GM21737 (cell line): ENCODE measurements around the gene NUDT21.
"Not testable (repeated sequence)": the region's sequence is repeated elsewhere in the genome, so short reads cannot be mapped to it uniquely, and the experiment has no call there.

Source experiments
- ATAC-seq: cut with Tn5 transposase; IDR thresholded peaks from one replicate; pipeline ENCODE4 v1.9.1; 2021; ENCODE audit warnings: mild to moderate bottlenecking, moderate library complexity; ENCODE audit not compliant: unreplicated experiment

The NUDT21 gene

DNA sequence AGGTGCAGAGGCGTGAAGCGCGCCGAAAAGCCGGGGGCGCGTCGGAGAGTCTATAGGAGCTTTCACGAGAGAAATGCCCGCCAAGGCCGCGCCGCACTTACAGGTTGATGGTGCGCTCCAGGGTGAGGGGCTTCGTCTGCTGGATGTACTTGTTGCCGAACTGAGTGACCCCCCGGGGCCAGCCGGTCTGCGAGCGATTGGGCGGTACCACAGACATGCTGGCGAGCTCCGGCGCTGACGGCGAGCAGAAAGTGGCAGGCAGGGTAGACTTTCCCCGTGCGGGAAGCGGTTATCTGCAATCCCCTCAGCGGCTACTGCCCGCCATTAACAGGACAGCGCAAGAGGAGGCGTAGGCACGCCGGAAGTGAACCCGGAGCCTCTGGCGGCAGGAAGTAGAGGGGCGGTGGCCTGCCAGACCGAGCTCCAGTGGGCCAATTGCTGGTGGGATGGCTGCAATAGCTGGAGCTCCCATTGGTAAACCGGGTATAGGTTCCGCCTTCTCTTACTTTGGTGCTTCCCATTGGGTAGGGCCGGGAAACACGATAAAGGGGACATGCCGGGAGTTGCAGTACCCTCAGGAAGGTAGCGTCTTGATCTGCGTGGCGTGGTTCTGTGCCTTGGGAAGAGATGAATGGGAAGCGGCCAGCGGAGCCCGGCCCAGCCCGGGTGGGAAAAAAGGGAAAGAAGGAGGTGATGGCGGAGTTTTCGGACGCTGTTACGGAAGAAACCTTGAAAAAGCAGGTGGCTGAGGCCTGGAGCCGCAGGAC, at the start of gene NUDT21, which contains the start of gene OGFOD1:
Gene NUDT21, minus strand, starts transcription at position 347 of the 767 bp plus-strand sequence. Its CDS starts 130 bp downstream, at position 217.
Gene OGFOD1, plus strand, starts transcription at position 569 of the 767 bp plus-strand sequence. Its CDS starts 59 bp downstream, at position 628.
- peak; percentile 97 for ATAC-seq

DNA sequence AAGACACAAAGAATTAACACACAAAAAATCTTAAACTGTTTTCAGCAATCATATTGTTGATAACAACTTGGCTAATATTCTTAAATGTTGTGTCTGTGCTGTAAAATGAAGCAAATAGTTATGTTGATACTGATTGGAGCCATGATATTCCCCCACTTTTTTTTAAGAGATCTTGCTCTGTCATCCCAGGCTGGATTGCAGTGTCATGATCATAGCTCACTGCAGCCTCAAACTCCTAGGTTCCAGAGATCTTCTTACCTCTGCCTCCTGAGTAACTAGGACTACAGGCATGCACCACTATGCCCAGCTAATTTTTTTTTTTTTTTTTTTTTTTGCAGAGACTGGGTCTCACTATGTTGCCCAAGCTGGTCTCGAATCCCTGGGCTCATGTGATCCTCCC, 42.7 kb upstream of the NUDT21 start:
- no peak for ATAC-seq

DNA sequence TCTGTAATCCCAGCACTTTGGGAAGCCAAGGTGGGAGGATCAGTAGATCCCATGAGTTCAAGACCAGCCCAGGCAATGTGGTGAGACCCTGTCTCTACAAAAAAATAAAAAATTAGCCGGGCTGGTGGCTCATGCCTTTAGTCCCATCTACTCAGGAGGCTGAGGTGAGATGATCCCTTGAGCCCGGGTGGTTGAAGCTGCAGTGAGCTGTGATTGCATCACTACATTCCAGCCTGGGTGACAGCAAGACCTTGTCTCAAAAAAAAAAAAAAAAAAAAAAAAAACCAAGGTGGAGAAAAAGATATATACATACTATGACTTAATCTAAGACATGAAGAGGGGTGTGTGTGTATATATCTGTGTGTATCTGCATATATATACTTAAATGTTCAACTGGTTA, 42.0 kb upstream of the NUDT21 start:
- ATAC-seq, result no peak

DNA sequence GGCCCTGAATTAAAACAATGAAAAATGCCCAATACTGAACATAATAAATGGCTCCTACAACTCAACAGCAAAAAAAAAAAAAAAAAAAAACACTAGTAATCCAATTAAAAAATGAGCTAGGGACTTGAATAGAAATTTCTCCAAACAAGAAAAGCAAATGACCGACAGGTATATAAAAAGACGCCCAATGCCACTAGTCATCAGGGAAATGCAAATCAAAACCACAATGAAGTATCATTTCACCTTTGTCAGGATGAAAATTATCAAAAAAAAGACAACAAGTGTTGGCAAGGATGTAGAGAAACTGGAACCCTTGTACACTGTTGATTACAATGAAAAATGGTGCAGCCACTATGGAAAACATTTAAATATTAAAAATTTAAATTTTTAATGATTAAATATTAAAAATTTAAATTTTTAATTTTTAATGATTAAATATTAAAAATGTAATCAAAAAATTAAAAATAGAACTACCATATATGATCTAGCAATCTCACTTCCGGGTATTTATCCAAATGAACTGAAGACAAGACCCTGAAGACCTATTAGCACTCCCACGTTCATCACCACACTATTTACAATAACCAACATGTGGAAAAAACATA, 40.6 kb upstream of the NUDT21 start:
- no peak for ATAC-seq

DNA sequence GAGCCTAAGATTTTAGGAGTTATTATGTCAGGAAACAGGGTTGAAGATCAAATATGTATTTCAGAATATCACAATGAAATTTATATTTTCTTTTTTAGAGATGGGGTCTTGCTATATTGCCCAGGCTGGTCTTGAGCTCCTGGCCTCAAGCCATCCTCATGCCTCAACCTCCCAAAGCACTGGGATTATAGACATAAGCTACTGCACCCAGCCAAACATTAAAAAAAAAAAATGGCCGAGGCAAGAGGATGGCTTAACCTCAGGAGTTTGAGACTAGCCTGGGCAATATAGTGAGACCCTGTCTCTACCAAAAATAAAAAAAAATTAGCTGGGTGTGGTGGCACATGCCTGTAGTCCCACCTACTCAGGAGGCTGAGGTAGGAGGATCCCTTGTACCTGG, 37.7 kb upstream of the NUDT21 start:
- not testable (repeated sequence) for ATAC-seq

DNA sequence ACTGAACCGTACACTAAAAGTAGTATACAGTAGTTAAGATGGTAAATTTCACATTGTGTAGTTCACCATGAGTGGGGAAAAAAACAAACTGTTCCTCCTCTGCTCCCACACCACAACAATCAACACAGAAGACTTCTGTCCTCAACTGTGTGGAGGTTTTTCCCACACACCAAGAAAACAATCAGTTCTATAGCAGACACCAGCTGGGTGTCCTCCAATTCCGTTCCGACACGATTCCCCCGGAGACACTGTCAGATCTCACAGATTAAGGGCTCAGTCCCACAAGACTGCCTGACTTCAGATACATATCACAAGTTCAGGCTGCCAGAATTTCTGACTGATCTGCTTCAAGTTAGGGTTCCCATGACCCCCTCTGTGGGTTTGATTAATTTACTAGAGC, 36.9 kb upstream of the NUDT21 start:
- no peak for ATAC-seq

DNA sequence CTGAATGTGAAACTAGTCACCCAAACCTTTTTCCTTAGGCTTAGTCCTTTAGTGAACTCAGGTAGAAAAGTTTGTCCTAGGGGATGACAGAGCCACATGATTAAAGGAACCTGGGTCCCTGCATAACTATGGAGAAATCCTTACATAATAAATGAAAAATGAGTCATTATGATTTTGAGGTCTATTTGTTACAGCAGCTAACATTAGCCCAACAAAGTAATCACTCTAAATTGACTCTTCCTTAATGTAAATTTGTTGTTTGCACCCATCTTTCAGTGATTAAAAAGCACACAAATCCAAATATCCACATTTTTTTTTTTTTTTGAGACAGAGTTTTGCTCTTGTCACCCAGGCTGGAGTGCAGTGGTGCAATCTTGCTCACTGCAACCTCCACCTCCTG, 32.3 kb upstream of the NUDT21 start:
- no peak for ATAC-seq

DNA sequence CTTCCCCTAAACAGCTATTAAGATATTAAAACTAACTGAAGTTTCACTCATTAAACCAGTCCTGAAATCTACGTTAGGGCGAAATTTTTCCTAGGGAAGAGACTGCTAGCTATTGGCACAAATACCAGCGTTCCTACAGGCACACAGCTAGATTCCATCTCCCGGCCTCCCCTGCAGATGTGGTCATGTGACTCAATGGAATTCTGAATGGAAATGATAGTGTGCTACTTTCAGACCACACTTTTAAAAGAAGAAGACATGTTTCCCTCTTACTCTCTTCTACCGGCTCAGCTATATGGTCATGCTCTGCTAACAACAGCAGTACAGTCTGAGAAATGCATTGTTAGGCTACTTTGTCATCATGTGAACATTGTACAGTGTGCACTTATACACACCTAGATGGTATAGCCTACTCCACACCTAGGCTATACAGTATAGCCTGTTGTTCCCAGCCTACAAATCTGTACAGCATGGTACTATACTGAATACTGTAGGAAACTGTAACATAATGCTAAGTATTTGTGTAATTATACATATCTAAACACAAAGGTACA, 31.6 kb upstream of the NUDT21 start:
- ATAC-seq, result no peak

DNA sequence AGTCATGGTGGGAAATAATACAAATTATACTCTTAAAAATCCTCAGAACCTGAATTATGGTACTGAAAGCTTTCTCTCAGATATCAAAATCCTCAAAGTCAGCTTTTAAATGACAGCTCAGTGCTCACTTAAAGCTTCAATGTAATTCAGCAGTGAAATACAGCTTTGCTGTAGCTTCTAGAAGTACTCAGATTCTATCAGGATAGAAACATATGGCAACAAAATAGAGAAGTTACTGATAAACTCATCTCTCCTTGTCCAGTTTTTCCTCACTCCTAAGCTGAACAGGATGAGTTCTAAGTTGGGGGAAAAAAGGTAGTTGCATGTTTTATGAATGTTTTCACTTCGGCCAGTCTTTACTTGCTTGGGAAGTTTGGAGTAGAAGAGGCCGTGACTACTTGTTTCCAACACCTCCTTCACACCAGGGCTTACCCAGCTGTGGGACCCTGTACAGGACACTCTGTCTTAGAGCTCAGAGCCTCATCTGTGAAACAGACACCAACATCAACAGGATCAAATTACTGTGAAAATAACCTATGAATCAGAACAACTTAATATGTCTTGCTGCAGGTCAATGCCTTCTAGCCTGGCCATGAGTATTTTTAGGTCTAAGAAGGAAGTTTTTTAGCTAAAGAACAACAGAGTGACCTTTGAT, 30.5 kb upstream of the NUDT21 start:
- ATAC-seq, result no peak

DNA sequence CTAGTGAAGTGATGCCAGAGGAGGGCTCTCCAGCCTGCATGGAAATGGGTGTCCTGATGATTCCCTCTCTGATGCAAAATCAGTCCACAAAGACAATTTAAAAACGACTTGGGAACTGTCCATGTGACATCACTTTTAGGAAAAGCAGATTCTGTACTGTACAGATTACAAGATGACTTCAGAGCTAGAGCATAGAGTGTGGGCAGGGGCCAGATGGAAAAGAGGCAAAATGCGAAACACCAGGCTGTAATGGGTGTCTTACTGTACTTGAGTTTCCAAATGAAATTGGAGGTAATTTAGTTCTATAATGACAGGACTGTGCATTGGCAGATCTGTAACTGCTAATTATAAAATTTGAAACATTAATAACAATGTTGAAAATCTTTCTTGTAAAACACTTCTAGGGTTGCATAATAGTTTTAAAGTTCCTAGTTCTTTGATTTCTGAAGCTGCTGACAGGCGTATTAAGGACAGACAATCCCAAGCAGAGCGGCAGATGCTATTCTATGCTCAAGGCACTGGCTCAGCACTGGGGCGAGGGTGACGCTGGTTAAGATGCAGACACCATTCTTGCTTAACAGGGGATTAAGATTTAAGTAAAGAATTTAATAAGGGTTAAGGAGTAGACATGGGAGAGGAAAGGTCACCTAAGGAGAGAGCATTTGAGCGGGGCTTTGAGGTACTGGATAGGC, 29.8 kb upstream of the NUDT21 start:
- ATAC-seq, result no peak

DNA sequence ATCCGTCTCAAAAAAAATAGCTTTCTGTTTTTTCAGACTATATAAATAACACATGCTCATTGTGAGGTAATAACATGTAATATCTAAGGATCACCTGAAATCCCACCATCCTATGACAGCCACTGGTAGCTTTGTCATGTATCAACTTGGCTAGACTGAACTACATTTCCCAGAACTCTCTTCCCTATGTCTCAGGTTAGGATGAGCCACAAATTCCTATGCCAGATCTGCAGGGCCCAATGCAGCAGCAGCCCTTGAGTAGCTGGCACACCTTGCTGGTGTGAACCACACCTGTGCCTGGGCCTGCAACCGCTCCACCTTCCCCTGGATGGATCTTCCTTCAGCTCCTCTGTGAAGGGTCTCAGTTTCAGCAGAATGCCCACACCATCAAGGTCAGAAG, 28.3 kb upstream of the NUDT21 start:
- ATAC-seq, result no peak

DNA sequence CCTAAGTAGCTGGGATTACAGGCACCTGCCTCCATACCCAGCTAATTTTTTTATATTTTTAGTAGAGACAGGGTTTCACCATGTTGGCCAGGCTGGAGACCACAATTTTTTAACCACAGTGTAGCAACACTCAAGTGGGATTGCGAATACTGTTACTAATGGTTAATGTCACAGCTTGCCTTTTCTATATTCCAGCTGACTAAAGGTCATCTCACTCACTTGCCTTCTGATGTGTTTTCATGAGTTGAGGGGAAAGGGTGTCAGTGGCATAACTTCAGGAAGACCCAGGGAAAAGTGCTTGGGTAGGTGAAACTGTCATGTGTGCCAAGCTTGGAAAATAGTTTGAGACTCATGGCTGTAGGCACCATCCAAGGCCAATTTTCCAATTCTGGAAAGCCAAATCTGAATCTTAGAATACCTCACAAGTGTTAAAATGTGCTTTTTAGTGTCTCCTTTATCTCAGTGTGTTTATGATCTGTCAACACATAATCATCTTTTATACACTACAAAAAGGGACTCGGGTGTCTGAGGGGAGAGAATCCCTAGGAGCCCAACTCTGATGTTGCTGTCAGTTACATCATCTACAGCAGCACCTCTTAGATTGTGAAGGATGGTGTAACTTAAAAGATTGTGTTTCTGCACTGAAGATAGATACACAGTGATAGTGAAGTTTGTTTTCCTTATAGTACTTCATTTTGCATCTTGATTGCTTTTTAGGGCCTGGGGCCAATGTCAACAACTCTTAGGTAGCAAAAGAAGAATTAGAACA, 27.3 kb upstream of the NUDT21 start:
- ATAC-seq, result no peak

DNA sequence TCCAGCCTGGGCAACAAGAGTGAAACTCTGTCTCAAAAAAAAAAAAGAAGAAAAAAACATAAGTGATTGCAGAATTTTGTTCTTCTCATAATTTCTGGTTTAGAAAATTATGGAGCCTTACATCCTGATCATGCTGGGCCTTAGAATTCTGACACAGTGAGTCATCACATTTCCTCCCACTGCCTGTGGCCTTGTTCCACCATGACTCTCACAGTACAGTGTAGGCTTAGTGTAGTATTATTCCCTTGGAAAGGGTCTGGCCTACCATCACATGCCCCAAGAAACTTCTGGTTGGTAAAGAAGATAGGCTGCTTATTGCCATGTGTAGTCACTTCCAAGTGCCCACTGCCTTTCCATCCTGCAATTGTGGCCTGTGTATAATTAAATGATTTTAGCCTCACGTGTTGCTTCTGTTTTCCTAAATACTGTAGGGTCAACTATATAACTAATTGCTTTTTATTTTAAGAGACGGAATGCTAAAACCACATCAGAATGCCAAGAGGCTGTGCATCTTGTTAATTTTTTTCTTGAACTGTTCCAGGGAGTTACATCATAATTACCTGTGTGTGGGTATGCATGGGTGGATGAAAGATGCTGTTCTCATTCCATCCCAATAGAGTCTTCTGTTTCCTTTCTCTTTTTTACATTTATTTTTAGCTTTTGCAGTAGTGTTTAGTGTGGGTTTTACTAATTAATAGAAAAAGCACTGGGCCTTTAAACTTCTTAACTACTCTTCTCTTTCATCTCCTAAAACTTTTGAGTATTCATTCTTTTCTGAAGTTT, 26.2 kb upstream of the NUDT21 start:
- no peak for ATAC-seq

DNA sequence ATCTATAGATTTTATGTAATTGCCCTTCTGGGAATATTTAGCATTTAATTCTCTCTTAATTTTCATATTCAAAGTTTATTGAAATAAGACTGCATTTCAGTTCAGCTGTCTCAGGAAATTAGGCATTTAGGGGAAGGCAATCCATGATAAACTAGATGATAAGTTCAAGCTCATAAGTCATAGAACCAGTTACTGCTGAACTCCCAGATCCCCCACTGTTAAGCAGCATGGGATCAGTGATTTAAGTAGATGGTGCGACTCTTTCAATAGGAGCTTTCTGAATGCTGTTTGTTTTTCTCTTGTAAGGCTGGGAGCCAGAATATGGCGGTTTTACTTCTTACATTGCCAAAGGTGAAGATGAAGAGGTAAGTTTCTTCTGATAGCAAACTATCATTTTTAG, 24.1 kb upstream of the NUDT21 start:
- no peak for ATAC-seq

DNA sequence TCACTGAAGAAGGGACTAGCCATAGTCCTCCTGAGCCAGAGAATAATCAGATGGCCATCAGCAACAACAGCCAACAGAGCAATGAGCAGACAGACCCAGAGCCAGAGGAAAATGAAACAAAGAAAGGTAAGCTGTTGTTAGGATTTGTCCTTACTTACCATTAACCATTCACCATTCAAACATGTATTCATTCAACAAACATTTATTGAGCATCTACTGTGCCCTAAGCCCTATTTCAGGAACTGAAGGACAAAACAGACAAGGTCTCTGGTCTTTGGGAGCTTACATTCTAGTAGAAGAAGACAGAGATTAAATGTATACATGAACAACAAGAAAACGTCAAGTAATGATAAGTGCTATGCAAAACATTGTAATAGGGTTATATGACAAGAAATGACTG, 19.5 kb upstream of the NUDT21 start:
- ATAC-seq, result no peak

DNA sequence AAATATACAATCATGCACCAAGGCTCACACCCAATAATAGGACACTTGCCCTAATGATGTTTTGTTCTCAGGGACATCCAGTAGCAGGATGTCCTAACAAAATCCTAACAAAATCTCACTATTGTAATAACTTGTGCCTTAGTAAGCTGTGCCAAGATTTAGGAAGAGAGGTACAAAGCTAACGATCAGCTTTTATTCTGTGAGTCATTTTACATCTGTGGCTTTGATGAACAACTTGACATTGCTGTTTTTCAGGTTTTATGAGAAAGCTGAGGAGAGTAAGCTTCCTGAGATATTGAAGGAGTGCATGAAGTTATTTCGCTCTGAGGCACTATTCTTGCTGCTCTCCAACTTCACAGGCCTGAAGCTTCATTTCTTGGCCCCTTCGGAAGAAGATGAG, 19.1 kb upstream of the NUDT21 start:
- ATAC-seq, result no peak

DNA sequence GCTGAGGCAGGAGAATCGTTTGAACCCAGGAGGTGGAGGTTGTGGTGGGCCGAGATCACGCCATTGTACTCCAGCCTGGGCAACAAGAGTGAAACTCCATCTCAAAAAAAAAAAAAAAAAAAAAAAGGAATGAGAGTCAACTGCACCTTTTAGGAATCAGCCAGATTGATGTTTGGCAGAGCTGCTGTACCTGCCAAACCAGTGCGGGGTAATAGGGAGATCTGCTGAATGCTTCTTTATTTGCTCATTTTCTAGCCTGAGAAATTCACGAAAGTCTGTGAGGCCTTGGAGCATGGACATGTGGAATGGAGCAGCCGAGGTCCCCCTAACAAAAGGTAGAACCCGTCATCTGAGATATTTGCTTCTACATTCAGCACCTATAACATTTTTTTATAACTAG, 18.6 kb upstream of the NUDT21 start:
- ATAC-seq, result no peak

DNA sequence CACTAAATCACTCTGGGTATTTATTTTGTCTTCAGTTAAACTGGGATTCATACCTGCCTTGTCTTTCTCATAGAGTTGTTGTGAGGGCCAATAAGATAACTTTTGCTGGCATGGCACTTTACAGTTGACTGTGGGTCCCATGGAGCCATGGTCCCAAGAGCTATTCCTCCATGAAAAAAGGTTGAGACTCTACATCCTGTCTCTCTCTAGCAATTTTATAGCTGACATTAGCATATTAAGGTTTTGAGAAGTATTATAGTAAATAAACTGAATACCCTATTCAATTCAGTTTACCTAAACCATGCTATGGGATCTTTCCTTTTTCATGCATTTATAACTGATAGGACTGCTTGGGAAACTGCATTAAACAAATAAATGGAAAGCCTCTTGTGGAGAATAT, 17.7 kb upstream of the NUDT21 start:
- ATAC-seq, result no peak

DNA sequence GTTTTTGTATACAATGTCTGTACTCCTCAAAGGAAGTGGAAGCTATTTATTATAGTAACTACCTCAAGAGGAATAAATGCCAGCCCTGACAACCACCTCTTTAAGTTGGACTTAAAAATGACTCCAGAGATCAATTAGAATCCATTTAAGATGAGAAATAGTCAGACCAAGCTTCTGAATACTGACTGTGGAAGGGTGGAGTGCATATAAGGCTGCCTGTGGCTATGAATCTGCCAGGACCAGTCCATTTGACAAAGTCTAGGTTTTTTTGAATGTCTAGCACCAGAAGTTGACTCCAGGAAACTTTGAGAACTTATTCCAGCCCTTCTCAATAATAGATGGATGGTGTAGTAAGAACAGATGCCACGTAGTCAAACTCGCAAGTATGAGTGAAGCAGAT, 15.2 kb upstream of the NUDT21 start:
- ATAC-seq, result no peak

DNA sequence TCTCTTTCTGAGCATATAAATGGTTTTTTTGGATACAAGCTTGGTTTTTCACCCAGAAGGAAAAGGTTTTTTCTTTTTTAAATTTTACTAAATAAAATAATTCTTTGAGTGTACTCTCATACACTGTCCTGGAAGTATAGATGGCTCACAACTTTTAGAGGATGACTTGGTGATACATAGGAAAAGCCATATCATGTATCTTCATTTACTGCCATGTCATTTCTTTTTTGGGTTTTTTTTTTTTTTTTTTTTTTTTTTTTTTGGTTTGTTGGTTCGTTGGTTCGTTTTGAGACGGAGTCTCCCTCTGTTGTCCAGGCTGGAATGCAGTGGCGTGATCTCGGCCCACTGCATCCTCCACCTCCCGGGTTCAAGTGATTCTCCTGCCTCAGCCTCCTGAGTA, 12.0 kb upstream of the NUDT21 start:
- no peak for ATAC-seq
